ENCODE measurements around the gene PRR7.

DNA sequence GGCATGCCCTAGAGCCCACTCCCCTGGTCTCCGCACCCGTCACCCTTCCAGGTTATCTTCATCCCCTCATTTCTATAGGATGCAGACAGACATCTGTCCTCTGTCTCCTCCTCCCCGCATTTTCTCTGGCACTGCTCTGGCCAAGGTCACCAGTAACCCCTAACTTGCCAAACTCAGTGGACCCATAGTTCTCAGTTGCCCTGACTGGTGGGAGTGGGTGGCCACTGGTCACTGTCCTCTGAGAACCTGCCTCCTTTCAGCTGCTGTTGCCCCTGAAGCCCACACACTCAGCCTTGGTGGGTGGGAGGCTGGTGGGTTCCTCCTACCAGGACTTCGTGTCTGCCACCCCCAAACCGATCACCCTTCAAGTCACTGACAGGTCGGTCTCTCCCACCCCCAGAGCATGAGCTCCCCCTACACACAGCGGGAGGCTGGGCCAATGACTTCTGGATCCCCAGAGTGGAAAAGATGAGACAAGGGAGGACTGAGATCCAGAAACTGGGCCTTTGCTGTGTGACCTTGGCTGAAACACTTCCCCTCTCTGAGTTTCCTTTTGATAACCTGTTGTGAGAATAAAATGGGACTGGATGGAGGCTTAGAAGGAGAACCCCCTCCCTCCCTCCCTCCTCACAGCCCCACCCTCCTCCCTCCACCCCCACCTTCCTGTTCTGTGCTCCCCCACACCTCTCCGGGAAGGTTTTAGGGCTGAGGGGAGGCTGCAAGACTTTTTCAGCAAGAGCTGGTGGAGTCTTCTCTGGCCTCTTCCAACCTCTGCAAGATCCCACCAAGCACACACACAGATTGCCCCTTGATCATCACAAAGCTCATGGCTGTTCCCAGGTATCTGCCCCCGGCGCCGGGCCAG lies 29.2 kb downstream of the PRR7 start:
- TF ChIP-seq, protein P1, sequence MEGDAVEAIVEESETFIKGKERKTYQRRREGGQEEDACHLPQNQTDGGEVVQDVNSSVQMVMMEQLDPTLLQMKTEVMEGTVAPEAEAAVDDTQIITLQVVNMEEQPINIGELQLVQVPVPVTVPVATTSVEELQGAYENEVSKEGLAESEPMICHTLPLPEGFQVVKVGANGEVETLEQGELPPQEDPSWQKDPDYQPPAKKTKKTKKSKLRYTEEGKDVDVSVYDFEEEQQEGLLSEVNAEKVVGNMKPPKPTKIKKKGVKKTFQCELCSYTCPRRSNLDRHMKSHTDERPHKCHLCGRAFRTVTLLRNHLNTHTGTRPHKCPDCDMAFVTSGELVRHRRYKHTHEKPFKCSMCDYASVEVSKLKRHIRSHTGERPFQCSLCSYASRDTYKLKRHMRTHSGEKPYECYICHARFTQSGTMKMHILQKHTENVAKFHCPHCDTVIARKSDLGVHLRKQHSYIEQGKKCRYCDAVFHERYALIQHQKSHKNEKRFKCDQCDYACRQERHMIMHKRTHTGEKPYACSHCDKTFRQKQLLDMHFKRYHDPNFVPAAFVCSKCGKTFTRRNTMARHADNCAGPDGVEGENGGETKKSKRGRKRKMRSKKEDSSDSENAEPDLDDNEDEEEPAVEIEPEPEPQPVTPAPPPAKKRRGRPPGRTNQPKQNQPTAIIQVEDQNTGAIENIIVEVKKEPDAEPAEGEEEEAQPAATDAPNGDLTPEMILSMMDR (conservative IDR thresholded peaks at IDR 0.05; ENCODE audit: low read depth, low read length): no peak
- TF ChIP-seq POLR2A (IDR thresholded peaks at IDR 0.05; ENCODE audit: low read depth, low read length): peak; percentile 31; the same call in 1 of the 2 replicates
- no peak for TF ChIP-seq CHD1 (IDR thresholded peaks at IDR 0.05; ENCODE audit: low read depth, low read length)
- no peak for TF ChIP-seq FOS (IDR thresholded peaks at IDR 0.05; ENCODE audit: low read depth, low read length)
- TF ChIP-seq, protein P2, sequence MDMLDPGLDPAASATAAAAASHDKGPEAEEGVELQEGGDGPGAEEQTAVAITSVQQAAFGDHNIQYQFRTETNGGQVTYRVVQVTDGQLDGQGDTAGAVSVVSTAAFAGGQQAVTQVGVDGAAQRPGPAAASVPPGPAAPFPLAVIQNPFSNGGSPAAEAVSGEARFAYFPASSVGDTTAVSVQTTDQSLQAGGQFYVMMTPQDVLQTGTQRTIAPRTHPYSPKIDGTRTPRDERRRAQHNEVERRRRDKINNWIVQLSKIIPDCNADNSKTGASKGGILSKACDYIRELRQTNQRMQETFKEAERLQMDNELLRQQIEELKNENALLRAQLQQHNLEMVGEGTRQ (IDR thresholded peaks at IDR 0.05; ENCODE audit: low read depth, low read length): no peak
- no peak for TF ChIP-seq BHLHE40 (IDR thresholded peaks at IDR 0.05; ENCODE audit: low read depth, low read length)
- no peak for TF ChIP-seq MAFK (IDR thresholded peaks at IDR 0.05; ENCODE audit: low read depth, low read length)
- no peak; the same call in 1 of the 2 replicates for TF ChIP-seq MAZ (IDR thresholded peaks at IDR 0.05; ENCODE audit: borderline replicate concordance, low read depth, low read length)
- TF ChIP-seq, protein P3, sequence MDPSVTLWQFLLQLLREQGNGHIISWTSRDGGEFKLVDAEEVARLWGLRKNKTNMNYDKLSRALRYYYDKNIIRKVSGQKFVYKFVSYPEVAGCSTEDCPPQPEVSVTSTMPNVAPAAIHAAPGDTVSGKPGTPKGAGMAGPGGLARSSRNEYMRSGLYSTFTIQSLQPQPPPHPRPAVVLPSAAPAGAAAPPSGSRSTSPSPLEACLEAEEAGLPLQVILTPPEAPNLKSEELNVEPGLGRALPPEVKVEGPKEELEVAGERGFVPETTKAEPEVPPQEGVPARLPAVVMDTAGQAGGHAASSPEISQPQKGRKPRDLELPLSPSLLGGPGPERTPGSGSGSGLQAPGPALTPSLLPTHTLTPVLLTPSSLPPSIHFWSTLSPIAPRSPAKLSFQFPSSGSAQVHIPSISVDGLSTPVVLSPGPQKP (IDR thresholded peaks at IDR 0.05; ENCODE audit: borderline replicate concordance, low read depth, low read length): no peak
- TF ChIP-seq RFX5 (IDR thresholded peaks at IDR 0.05; ENCODE audit: low read depth, low read length): no peak

All from IMR-90 (cell line).